CD4-positive, alpha-beta T cell (primary cell): ENCODE results near the gene SPECC1L. TPM values are rescaled to one million over a fixed set of nuclear protein-coding genes. Genes with fewer than 3 reads are reported as not detected.

ENCODE experiments used
- ATAC-seq: fragments of 200-7000 bp; cut with Tn5 transposase; one replicate; pipeline ENCODE4 v1.10.0; 2022; ENCODE audit warnings: mild to moderate bottlenecking; ENCODE audit not compliant: poor library complexity
- CTCF ChIA-PET: fragments of 350-600 bp; sonication (Branson Sonifier 250); formaldehyde crosslinking; loops from one replicate; lab custom pipeline; 2021; ENCODE audit warnings: antibody characterized with exemption, inconsistent platforms; lab: Charles Lee
- POLR2A ChIA-PET: fragments of 350-600 bp; sonication (Branson Sonifier 250); formaldehyde crosslinking; loops from one replicate; lab custom pipeline; 2021; ENCODE audit warnings: antibody characterized with exemption, inconsistent platforms; lab: Charles Lee
- DNase-seq, 14 experiments: peaks; one replicate each; pipeline ENCODE4 v3.0.0-alpha.2; 2013 to 2020; ENCODE audit warnings: mixed read lengths in 2 of 14
- H3K27ac ChIP-seq, 2 donors: one replicate each; pipeline versions ENCODE4 v1.5.1 to v1.7.0; 2013; ENCODE audit warnings: low read length in 2 of 2, low read depth in 1 of 2, mild to moderate bottlenecking in 1 of 2
- H3K27me3 ChIP-seq, 2 experiments: 1 replicate in 1 of 2; 2 replicates in 1 of 2; pipeline versions ENCODE4 v1.6.1 to v1.7.0; 2013; ENCODE audit warnings: low read length in 2 of 2, control low read depth in 1 of 2, mild to moderate bottlenecking in 1 of 2, moderate library complexity in 1 of 2; ENCODE audit not compliant: insufficient read depth in 2 of 2, control insufficient read depth in 1 of 2
- H3K36me3 ChIP-seq: one replicate; pipeline ENCODE4 v1.6.1; 2013; ENCODE audit warnings: low read length, control low read depth; ENCODE audit not compliant: insufficient read depth
- H3K4me1 ChIP-seq: one replicate; pipeline ENCODE4 v1.6.1; 2013; ENCODE audit warnings: low read length, control low read depth; ENCODE audit not compliant: insufficient read depth
- H3K4me3 ChIP-seq: one replicate; pipeline ENCODE4 v1.5.1; 2013; ENCODE audit warnings: mild to moderate bottlenecking, low read length, moderate library complexity
- H3K9me3 ChIP-seq, 2 experiments: 1 replicate in 1 of 2; 2 replicates in 1 of 2; pipeline versions ENCODE4 v1.6.1 to v1.7.0; 2013; ENCODE audit warnings: low read length in 2 of 2, mild to moderate bottlenecking in 2 of 2, control low read depth in 1 of 2, moderate library complexity in 1 of 2; ENCODE audit not compliant: control insufficient read depth in 1 of 2, insufficient read depth in 1 of 2
- H3K27ac Mint-ChIP-seq: one replicate; pipeline ENCODE4 v1.8.0; 2020; ENCODE audit warnings: mixed read lengths
- H3K27me3 Mint-ChIP-seq: one replicate; pipeline ENCODE4 v1.8.0; 2021; ENCODE audit warnings: mixed read lengths
- H3K36me3 Mint-ChIP-seq: one replicate; pipeline ENCODE4 v1.8.0; 2021; ENCODE audit warnings: low read depth, mixed read lengths
- H3K4me1 Mint-ChIP-seq: one replicate; pipeline ENCODE4 v1.8.0; 2021; ENCODE audit warnings: low read depth, mixed read lengths
- H3K4me3 Mint-ChIP-seq: one replicate; pipeline ENCODE4 v1.8.0; 2020; ENCODE audit warnings: mild to moderate bottlenecking, mixed read lengths
- H3K9me3 Mint-ChIP-seq: one replicate; pipeline ENCODE4 v1.8.0; 2020; ENCODE audit warnings: mixed read lengths
- CTCF ChIP-seq: fragments of 200-600 bp; IDR thresholded peaks from one replicate; pipeline ENCODE4 v1.8.0; 2022; ENCODE audit warnings: antibody characterized with exemption, mild to moderate bottlenecking
- intact Hi-C, 2 experiments: fragments of 100-400 bp; cut with DNase I in 1 of 2; cut with micrococcal nuclease in 1 of 2; formaldehyde crosslinking; loops; one replicate each; pipeline versions ENCODE4 v1.15.1 to v1.9.0; 2023 to 2025; cut with DNase I, micrococcal nuclease
- total RNA-seq, 174 experiments: library from RNA in 2 of 174; stranded (reverse) in 2 of 174; gene quantifications; one replicate each; pipeline ENCODE4 v1.2.3 and lab custom pipeline; 2021 to 2026

Gene SPECC1L
- total RNA-seq, 2 experiments from 2014 or later: 27.5 to 31.8 TPM

GRCh38 chr22:24413736-24414385 is 143.2 kb downstream of the SPECC1L start:
- Mint-ChIP-seq H3K36me3 (peaks cover 40% of the 10 kb centered on the region), H3K27me3 (no peaks in the 10 kb centered on the region), H3K9me3 (no peaks in the 10 kb centered on the region), H3K4me1 (peaks cover 5% of the 10 kb centered on the region), H3K4me3 (no peak overlapping the region), H3K27ac (no peak overlapping the region)
- ChIA-PET CTCF (no interaction called here), POLR2A (no interaction called here)
- intact Hi-C loops: no loop called here
- Histone ChIP-seq H3K27ac (no peak overlapping the region), H3K27me3 (no peaks in the 10 kb centered on the region), H3K9me3 (no peaks in the 10 kb centered on the region), H3K4me1 (peaks cover 12% of the 10 kb centered on the region), H3K36me3 (peaks cover 36% of the 10 kb centered on the region), H3K4me3 (no peak overlapping the region)
- no peak for DNase-seq
- TF ChIP-seq CTCF: no peak
- no peak for ATAC-seq

- Histone ChIP-seq H3K4me1 (peaks cover 8% of the 10 kb centered on the region), H3K27me3 (no peaks in the 10 kb centered on the region), H3K9me3 (no peaks in the 10 kb centered on the region), H3K4me3 (no peak overlapping the region), H3K27ac (no peak overlapping the region), H3K36me3 (peaks cover 36% of the 10 kb centered on the region)
- no peak for TF ChIP-seq CTCF
- no peak overlapping the region for H3K27ac Mint-ChIP-seq
- H3K4me3 Mint-ChIP-seq: no peak overlapping the region
- DNase-seq (peak in 1 of 14 experiments; percentile 11), ATAC-seq (no peak)
- no peaks in the 10 kb centered on the region for H3K27me3 Mint-ChIP-seq
- ChIA-PET CTCF (no interaction called here), POLR2A (no interaction called here)
- intact Hi-C loops: no loop called here
- no peaks in the 10 kb centered on the region for H3K9me3 Mint-ChIP-seq
- H3K36me3 Mint-ChIP-seq: peaks cover 40% of the 10 kb centered on the region
- peaks cover 5% of the 10 kb centered on the region for H3K4me1 Mint-ChIP-seq
Measured at GRCh38 chr22:24414523-24414922, 143.9 kb downstream of the SPECC1L start.

- ATAC-seq (no peak), DNase-seq (peak in 1 of 14 experiments; percentile 10)
- ChIA-PET POLR2A (interaction anchor here (0.6 kb wide), 1 partner anchor 241 kb away, joined by 3 read pairs; no protein-coding TSS in a partner anchor), CTCF (no interaction called here)
- H3K4me1 ChIP-seq: peaks cover 1% of the 10 kb centered on the region
- H3K4me3 ChIP-seq: no peak overlapping the region
- Mint-ChIP-seq H3K4me3 (no peak overlapping the region), H3K27me3 (no peaks in the 10 kb centered on the region), H3K27ac (no peak overlapping the region), H3K9me3 (no peaks in the 10 kb centered on the region), H3K36me3 (peaks cover 38% of the 10 kb centered on the region), H3K4me1 (peaks cover 3% of the 10 kb centered on the region)
- peaks cover 36% of the 10 kb centered on the region for H3K36me3 ChIP-seq
- no peak overlapping the region for H3K27ac ChIP-seq
- no peak for TF ChIP-seq CTCF
- H3K27me3 ChIP-seq: no peaks in the 10 kb centered on the region
- intact Hi-C loops: no loop called here
- no peaks in the 10 kb centered on the region for H3K9me3 ChIP-seq
Measured at GRCh38 chr22:24414984-24415945, 144.6 kb downstream of the SPECC1L start.
